ENCODE data around the gene AP1M1.
"Not testable (repeated sequence)": the region's sequence is repeated elsewhere in the genome, so short reads cannot be mapped to it uniquely, and the experiment has no call there.

The AP1M1 gene

DNA sequence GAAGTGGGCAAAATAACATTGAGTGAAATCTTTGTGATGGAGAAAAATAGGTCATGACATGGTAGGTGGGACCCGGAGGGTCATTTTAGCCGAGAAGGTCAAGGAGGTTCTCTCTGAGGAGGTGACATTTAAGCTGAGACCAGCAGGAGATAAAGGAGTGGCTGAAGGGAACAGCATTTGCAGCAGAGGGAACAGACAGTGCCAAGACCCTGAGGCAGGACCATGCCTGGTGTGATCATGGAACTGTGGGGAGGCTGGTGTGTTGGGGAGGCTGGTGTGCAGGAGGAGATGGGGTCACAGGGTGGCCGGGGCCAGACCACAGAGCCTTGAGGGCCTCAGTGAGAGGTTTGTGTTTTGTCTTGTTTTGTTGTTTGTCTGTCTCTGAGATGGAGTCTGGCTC lies 67.5 kb downstream of the AP1M1 start:
- no peak for DNase-seq

DNA sequence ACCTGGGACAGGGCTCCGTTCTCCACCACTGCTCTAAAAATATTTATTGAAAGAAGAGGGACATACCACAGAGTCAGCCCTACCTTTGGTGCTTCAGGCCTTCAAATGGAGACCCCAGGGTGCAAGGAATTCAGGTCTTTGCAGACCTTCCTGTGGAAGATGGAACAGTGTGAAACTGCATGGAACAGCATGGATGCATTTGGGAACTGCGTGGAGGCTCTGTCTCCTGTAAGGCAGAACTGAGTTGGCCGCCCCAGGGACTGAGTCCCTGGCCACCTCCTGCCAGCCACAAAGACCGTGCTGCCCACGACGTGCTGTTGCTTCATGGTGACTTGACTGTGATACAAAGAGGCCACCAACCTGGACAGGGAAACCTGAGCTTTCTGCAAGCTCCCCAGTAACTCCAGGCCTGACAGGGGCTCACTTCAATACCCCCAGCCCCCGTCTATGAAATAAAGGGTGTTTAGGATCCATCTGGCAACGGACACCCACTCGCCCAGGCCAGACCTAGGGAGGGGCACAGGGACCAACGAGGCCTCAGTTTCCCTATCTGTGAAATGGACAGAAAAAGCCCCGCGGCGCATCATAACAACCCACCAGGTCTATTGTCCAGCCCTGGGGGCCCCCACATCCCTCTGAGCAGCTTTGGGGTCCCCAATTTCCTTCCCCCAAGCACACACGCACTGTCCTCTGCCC lies 68.3 kb downstream of the AP1M1 start:
- no peak for DNase-seq

DNA sequence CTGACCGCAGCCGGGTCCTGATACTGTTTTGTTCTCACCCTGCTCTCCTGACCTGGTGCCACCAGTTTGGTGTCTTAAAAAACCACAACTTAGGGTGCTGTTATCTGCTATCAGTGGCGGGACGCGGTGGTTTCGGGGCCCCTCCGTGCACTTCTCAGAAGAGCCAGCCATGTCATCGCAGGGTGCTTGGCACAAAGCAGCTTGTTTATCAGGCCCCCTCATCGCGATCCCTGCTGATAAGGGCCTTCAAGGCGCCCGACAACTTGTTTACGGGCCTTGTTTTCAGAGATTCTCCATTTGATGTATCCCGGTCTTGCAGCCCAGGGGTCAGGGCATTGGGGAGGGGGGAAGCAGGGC lies 68.9 kb downstream of the AP1M1 start:
- peak; percentile 66 for DNase-seq

- no peak for DNase-seq
Observed at GRCh38 chr19:16268676-16269319, 71.1 kb downstream of the AP1M1 start.

- DNase-seq = no peak
Observed at GRCh38 chr19:16272945-16273344, 75.2 kb downstream of the AP1M1 start.

- DNase-seq = no peak
Observed at GRCh38 chr19:16274447-16274846, 76.7 kb downstream of the AP1M1 start.

- no peak for DNase-seq
Observed at GRCh38 chr19:16280306-16280705, 82.6 kb downstream of the AP1M1 start.

- DNase-seq = no peak
Observed at GRCh38 chr19:16281743-16282142, 84.0 kb downstream of the AP1M1 start.

DNA sequence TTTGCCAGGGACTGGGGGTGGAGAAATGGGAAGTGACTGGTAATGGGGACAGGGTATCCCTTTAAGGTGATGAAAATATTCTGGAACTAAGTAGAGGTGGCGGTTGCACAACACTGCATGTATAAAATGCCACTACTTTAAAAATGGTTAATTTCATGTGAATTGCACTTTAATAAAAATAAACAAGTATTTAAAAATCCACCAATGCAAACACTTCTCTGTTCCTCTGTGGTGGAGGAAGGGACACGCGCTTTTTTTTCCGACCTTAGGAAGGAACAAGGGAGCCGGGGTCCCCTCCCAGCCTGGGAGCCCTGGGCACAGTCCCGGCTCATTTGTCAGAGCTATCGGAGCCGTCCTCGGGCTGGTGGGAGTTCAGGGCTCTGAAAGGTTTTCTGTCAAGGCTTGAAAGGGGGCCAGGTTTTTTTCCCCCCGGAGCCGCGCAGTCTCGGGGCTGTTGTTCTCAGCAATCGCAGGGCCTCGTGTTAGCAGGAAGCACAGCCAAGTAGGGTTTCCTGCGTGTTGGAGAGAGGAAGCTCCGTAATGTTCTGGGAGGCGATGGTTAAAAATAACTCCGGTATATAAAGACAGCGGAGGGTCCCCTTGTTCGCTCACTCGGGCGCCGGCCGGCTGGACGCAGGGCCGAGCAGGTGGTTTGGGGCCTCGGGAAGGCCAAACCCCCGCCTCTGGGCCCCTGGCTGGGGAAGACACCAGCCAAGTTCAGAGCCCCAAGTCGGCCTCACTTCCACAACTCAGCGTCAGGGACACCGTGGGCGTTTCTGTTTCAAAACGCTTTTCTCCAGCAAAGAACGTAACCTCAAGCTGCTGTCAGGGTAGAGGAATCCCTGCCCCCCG lies 85.7 kb downstream of the AP1M1 start:
- peak; percentile 45 for DNase-seq

DNA sequence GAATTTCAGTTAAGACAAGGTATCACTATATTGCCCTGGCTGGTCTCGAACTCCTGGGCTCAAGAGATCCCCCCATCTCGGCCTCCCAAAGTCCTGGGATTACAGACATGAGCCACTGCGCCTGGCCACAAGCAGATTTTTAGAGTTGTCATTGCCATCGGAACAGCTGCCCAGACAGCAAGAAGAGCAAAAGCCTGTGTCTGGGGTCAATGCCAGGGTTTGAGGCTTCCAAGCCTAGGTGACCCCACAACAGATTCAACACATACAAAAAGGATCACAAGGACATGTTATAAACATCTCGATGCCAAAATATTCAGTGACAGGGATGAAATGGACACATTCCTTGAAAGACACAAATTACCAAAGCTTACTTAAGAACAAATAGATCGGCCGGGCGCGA lies 86.8 kb downstream of the AP1M1 start:
- DNase-seq = no peak

GRCh38 chr19:16285079-16285478 lies 87.4 kb downstream of the AP1M1 start:
- DNase-seq = not testable (repeated sequence)

DNA sequence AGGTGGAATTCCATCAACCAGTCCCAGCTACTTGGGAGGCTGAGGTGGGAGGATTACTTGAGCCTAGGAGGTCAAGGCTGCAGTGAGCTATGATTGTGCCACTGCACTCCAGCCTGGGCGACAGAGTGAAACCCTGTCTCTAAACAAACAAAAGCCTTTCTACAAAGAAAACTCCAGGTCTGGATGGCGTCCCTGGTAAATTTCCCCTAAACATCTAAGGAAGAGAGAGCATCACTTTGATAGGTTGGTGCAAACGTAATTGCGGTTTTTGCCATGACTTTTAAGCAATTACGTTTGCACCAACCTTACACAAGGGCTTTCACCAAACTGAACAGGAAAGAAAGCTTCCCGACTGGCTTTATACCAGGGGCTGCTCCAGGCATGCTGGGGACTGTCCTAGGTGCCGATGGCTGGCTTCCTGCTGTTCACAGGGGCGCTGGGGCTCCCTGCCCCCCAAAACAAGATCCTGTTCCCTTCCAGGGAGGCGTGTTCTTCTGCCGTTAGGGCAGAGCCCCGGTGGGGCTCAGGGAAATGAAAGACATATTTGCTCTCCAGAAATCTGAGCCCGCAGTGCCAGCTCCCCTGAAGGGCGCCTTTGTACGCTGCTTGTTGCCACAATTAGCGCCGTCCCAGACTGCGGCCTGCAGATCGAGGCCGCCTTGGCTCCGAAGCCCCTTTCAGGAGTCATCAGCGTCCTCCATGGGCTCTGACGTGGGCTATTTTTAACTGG lies 88.2 kb downstream of the AP1M1 start:
- no peak for DNase-seq

DNA sequence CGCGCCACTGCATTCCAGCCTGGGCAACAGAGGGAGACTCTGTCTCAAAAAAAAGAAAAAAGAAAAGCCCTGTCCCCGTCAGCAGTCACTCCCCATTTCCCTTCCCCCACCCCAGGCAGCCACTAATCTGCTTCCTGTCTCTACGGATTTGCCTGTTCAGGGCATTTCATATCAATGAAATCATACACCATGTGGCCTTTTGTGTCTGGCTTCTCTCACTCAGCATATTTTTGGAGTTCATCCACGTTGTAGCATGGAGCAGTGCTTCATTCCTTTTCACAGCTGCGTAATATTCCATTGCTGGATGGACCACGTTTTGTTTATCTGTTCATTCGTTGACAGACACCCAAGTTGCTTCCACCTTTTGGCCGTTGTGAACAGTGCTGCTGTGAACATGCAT lies 90.8 kb downstream of the AP1M1 start:
- DNase-seq = no peak

DNA sequence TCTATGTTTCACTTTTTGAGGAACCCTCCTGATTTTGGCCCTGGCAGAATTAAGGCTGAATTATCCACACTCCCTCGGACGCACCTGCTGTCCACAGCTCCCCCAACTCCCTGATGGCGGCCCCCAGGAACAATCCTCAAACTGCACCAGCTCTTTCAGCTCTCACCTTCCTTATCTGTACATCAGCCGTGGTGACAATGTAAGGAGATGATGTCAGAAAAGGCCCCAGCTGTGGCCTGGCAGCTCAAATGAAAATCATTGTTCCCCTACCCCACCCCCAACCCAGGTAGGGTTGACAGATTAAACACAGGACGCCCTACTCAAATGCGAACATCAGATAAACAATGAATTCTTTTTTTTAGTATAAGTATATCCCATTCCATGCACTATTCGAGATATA lies 91.9 kb downstream of the AP1M1 start:
- DNase-seq = no peak

GRCh38 chr19:16290692-16291091 lies 93.0 kb downstream of the AP1M1 start:
- DNase-seq = no peak

- no peak for DNase-seq
Observed at GRCh38 chr19:16293118-16294091, 95.7 kb downstream of the AP1M1 start.

- no peak for DNase-seq
Observed at GRCh38 chr19:16295057-16295456, 97.3 kb downstream of the AP1M1 start.

Data from activated CD4-positive, alpha-beta T cell treated with anti-CD3 and anti-CD28 coated beads, Interleukin-2, amount 50 U/mL, for 16 hours (primary cell).